Measurements from ENCODE around the gene ONECUT3. TPM values are rescaled to one million over a fixed set of nuclear protein-coding genes. Genes with fewer than 3 reads are reported as not detected.

Gene ONECUT3
- total RNA-seq, 2 donors from 2014 or later, result 0.05 TPM; not detected in 1

- Histone ChIP-seq H3K4me3 (no peak overlapping the region), H3K9me3 (no peaks in the 10 kb centered on the region), H3K36me3 (no peaks in the 10 kb centered on the region), H3K27ac (no peak overlapping the region), H3K9ac (ENCODE audit: low read depth in 2 of 2, low read length in 2 of 2) (no peak overlapping the region), H3K4me1 (no peaks in the 10 kb centered on the region), H3K27me3 (peaks cover 84% of the 10 kb centered on the region)
- TF ChIP-seq CTCF (IDR thresholded peaks at IDR 0.05), result no peak
- DNase-seq, result no peak
- intact Hi-C loops (cut with DNase I), result no loop called here
These were observed 2.3 kb downstream of the ONECUT3 start for GRCh38 chr19:1755467-1756171.

- Histone ChIP-seq H3K9ac (ENCODE audit: low read depth in 2 of 2, low read length in 2 of 2) (no peak overlapping the region), H3K4me3 (no peak overlapping the region), H3K4me1 (no peaks in the 10 kb centered on the region), H3K27me3 (peaks cover 82% of the 10 kb centered on the region), H3K9me3 (no peaks in the 10 kb centered on the region), H3K27ac (no peak overlapping the region), H3K36me3 (no peaks in the 10 kb centered on the region)
- no peak for TF ChIP-seq CTCF (IDR thresholded peaks at IDR 0.05)
- intact Hi-C loops (cut with DNase I), result no loop called here
- DNase-seq, result no peak
These were observed 3.0 kb downstream of the ONECUT3 start for GRCh38 chr19:1756264-1756663.

GRCh38 chr19:1756705-1757465 lies 3.6 kb downstream of the ONECUT3 start:
- H3K27ac ChIP-seq, result no peak overlapping the region
- no peak for TF ChIP-seq CTCF (IDR thresholded peaks at IDR 0.05)
- no peaks in the 10 kb centered on the region for H3K9me3 ChIP-seq
- H3K27me3 ChIP-seq, result peaks cover 82% of the 10 kb centered on the region
- no peaks in the 10 kb centered on the region for H3K4me1 ChIP-seq
- no peak overlapping the region for H3K4me3 ChIP-seq
- intact Hi-C loops (cut with DNase I), result no loop called here
- no peak for DNase-seq
- no peak overlapping the region for H3K9ac ChIP-seq (ENCODE audit: low read depth in 2 of 2, low read length in 2 of 2)
- no peaks in the 10 kb centered on the region for H3K36me3 ChIP-seq

GRCh38 chr19:1757468-1758230 lies 4.3 kb downstream of the ONECUT3 start:
- no peak overlapping the region for H3K9ac ChIP-seq (ENCODE audit: low read depth in 2 of 2, low read length in 2 of 2)

More at GRCh38 chr19:1757468-1758230, 4.3 kb downstream of the ONECUT3 start:
- DNase-seq, result no peak
- H3K4me3 ChIP-seq, result no peak overlapping the region
- no peak overlapping the region for H3K27ac ChIP-seq
- no peaks in the 10 kb centered on the region for H3K4me1 ChIP-seq
- H3K27me3 ChIP-seq, result peaks cover 82% of the 10 kb centered on the region
- intact Hi-C loops (cut with DNase I), result no loop called here
- no peaks in the 10 kb centered on the region for H3K9me3 ChIP-seq
- H3K36me3 ChIP-seq, result no peaks in the 10 kb centered on the region
- TF ChIP-seq CTCF (IDR thresholded peaks at IDR 0.05), result no peak
